Fibroblast of lung (primary cell): Measurements from ENCODE around the gene TSPAN3. TPM values are rescaled to one million over a fixed set of nuclear protein-coding genes. Genes with fewer than 3 reads are reported as not detected.

Experiments
- DNase-seq, 2 donors: peaks; one replicate each; pipeline versions ENCODE4 v3.0.0 to v3.0.0-alpha.2; 2010; ENCODE audit warnings: low read depth in 2 of 2
- H2AFZ ChIP-seq: 2 replicates; pipeline ENCODE4 v1.5.1; 2012; ENCODE audit warnings: low read length, control low read depth, inconsistent platforms
- H3K27ac ChIP-seq: 2 replicates; pipeline ENCODE4 v1.5.1; 2011; ENCODE audit warnings: low read length, control low read depth; ENCODE audit not compliant: insufficient read depth
- H3K27me3 ChIP-seq: 2 replicates; pipeline ENCODE4 v1.5.1; 2011; ENCODE audit warnings: mild to moderate bottlenecking, low read length; ENCODE audit not compliant: control insufficient read depth, insufficient read depth
- H3K36me3 ChIP-seq: 2 replicates; pipeline ENCODE4 v1.5.1; 2011; ENCODE audit warnings: low read length; ENCODE audit not compliant: control insufficient read depth, insufficient read depth
- H3K4me1 ChIP-seq: 2 replicates; pipeline ENCODE4 v1.5.1; 2011; ENCODE audit warnings: low read length; ENCODE audit not compliant: control insufficient read depth, insufficient read depth; ENCODE audit errors: extremely low read depth
- H3K4me2 ChIP-seq: 2 replicates; pipeline ENCODE4 v1.5.1; 2011; ENCODE audit warnings: low read length, control low read depth; ENCODE audit not compliant: insufficient read depth; ENCODE audit errors: extremely low read depth
- H3K4me3 ChIP-seq, 4 experiments: fragments of 200-600 bp in 1 of 4; sonication (generic) in 1 of 4; replicated peaks in 1 of 4; 2 replicates each; pipeline ENCODE4 v1.5.1; 2011 to 2016; ENCODE audit warnings: low read length in 4 of 4, low read depth in 3 of 4, mild to moderate bottlenecking in 3 of 4, control low read depth in 2 of 4, inconsistent platforms in 1 of 4, mixed read lengths in 1 of 4; ENCODE audit not compliant: insufficient read depth in 1 of 4; ENCODE audit errors: control extremely low read depth in 1 of 4
- H3K79me2 ChIP-seq: 2 replicates; pipeline ENCODE4 v1.5.1; 2012; ENCODE audit warnings: mild to moderate bottlenecking, low read length, inconsistent platforms; ENCODE audit not compliant: control insufficient read depth, insufficient read depth
- H3K9ac ChIP-seq: 2 replicates; pipeline ENCODE4 v1.5.1; 2011; ENCODE audit warnings: mild to moderate bottlenecking, low read length, control low read depth; ENCODE audit not compliant: insufficient read depth
- H3K9me3 ChIP-seq: 2 replicates; pipeline ENCODE4 v1.5.1; 2012; ENCODE audit warnings: low read depth, low read length; ENCODE audit not compliant: control insufficient read depth, insufficient read depth
- H4K20me1 ChIP-seq: 2 replicates; pipeline ENCODE4 v1.5.1; 2011; ENCODE audit warnings: low read length; ENCODE audit not compliant: control insufficient read depth, insufficient read depth; ENCODE audit errors: extremely low read depth
- CTCF ChIP-seq, 2 donors: IDR thresholded peaks in 1 of 2; conservative IDR thresholded peaks in 1 of 2; 1 replicate in 1 of 2; 2 replicates in 1 of 2; pipeline ENCODE4 v1.5.1; 2011 to 2012; ENCODE audit warnings: low read length in 2 of 2, control low read depth in 1 of 2, inconsistent platforms in 1 of 2, low read depth in 1 of 2, mild to moderate bottlenecking in 1 of 2
- EZH2 ChIP-seq: IDR thresholded peaks from 2 replicates; pipeline ENCODE4 v1.5.1; 2012; ENCODE audit warnings: low read length, control low read depth, mild to moderate bottlenecking; ENCODE audit errors: missing control alignments
- polyA plus RNA-seq, 2 donors: library from polyadenylated mRNA; depleted of rRNA in 1 of 2; stranded (reverse) in 1 of 2; unstranded in 1 of 2; fragments of >200 nt; gene quantifications; 2 replicates each; pipeline ENCODE4 v1.2.1, GENCODE V29; 2011 to 2012; ENCODE audit warnings: missing spikeins in 1 of 2
- total RNA-seq: library from RNA; depleted of rRNA; stranded (reverse); fragments of >200 nt; gene quantifications from 2 replicates; pipeline ENCODE4 v1.2.1, GENCODE V29; 2014

The TSPAN3 gene
- total and polyA plus RNA-seq, 2 donors (not counting 1 experiment from before 2014, with no cell fraction given): 225 to 472 TPM

- Histone ChIP-seq H3K36me3 (no peaks in the 10 kb centered on the region), H3K27me3 (no peaks in the 10 kb centered on the region), H3K79me2 (no peaks in the 10 kb centered on the region), H4K20me1 (no peaks in the 10 kb centered on the region), H3K4me2 (no peak overlapping the region), H3K4me1 (peaks cover 8% of the 10 kb centered on the region), H3K9ac (no peak overlapping the region), H3K4me3 (no peak overlapping the region), H2AFZ (no peak overlapping the region), H3K27ac (no peak overlapping the region), H3K9me3 (no peaks in the 10 kb centered on the region)
- DNase-seq: no peak
- TF ChIP-seq CTCF (conservative IDR thresholded peaks at IDR 0.05 in 1 of 2, IDR thresholded peaks at IDR 0.05 in 1 of 2; ENCODE audit: low read depth in 1 of 2, low read length in 2 of 2): no peak
- no peak for TF ChIP-seq EZH2
Measured at GRCh38 chr15:76994001-76994400, 76.9 kb downstream of the TSPAN3 start.

DNA sequence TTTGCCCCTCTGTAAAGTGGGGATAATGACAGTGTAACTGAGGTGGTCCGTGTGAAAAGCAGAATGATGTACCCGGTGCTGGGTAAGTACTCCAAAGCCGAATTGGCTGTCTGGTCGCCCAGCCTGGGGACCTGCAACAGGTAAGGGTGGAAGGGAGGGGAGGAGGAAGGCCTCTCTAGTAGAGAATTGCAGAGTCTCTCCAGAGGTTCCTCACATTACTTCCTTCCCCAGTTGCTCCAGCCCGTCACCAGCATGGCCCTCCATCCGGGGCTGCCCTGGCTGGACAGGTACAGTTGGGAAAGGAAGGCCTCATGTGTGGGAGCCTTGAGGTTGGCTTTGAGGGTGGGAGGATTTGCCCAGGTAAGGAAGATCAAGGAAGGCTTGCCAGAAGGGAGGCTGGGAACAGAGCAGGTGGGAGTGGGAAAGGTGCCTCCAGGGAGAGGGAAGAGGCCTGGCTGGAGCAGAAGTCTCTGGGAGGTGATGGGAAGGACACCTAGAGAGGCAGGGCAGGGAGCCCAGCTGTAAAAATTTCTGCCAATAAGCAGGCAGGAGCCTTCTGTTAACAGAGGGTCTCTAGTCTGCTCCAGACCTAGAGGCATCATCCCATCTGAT, 77.7 kb downstream of the TSPAN3 start:
- H3K9ac ChIP-seq: no peak overlapping the region
- no peaks in the 10 kb centered on the region for H3K36me3 ChIP-seq
- no peak overlapping the region for H2AFZ ChIP-seq
- DNase-seq: no peak
- H3K4me2 ChIP-seq: no peak overlapping the region
- no peak for TF ChIP-seq EZH2
- no peak for TF ChIP-seq CTCF (conservative IDR thresholded peaks at IDR 0.05 in 1 of 2, IDR thresholded peaks at IDR 0.05 in 1 of 2; ENCODE audit: low read depth in 1 of 2, low read length in 2 of 2)
- no peak overlapping the region for H3K4me3 ChIP-seq
- no peak overlapping the region for H3K27ac ChIP-seq
- no peaks in the 10 kb centered on the region for H4K20me1 ChIP-seq
- H3K79me2 ChIP-seq: no peaks in the 10 kb centered on the region
- H3K4me1 ChIP-seq: peaks cover 8% of the 10 kb centered on the region
- H3K9me3 ChIP-seq: no peaks in the 10 kb centered on the region
- H3K27me3 ChIP-seq: peaks cover 4% of the 10 kb centered on the region

DNA sequence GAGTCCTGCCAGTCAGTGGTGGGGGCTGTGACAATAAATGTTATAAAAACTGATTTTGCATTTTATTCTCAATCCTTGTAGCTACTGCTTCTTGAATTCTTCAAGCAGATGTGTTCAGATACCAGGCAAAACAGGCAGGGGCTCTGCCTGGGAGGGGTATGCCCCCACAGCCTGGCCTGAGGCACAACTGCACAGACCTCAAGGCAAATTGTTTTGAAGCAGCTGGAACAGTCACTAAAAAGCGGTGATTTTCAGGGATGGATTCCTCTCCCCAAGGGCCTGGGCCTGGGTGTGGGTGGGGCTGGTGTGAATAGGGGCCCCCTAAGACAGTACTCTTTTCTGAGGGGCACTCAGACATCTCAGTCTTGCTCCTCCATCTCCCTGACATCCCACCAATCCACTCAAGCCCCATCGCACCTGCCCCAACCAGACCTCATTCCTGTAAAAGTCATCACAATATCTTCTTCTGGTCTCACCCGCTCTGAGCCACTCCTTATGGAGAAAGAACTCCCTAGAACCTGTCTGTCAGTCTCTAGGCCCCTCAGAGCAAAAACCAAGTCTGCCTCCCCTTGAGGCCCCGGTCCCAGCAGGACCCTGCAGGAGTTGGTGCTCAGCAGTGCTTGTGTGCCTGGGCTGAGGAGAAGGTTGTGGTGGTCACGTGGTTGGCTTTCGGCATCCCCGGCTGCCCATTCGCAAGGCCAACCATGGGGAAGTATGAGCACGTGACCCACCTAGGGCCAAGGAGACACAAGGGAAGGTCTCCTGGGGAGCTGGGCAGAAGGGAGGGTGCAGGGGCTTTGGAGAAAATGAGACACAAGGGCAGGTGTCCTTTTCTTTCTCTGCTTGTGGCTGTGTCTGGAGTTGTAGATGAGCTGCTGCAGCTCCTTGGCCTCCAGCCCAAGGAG, 78.9 kb downstream of the TSPAN3 start:
- Histone ChIP-seq H3K79me2 (no peaks in the 10 kb centered on the region), H3K9me3 (no peaks in the 10 kb centered on the region), H3K27me3 (peaks cover 4% of the 10 kb centered on the region), H3K36me3 (no peaks in the 10 kb centered on the region), H2AFZ (no peak overlapping the region), H3K9ac (no peak overlapping the region), H3K4me2 (no peak overlapping the region), H3K4me1 (peaks cover 8% of the 10 kb centered on the region), H4K20me1 (no peaks in the 10 kb centered on the region), H3K4me3 (no peak overlapping the region), H3K27ac (no peak overlapping the region)
- no peak for DNase-seq
- TF ChIP-seq CTCF (conservative IDR thresholded peaks at IDR 0.05 in 1 of 2, IDR thresholded peaks at IDR 0.05 in 1 of 2; ENCODE audit: low read depth in 1 of 2, low read length in 2 of 2): no peak

Other genes starting within 250 kb of the TSPAN3 start
- gene SCAPER, start 165.8 kb downstream of the TSPAN3 start, total RNA-seq: 5.6 and 9.1 TPM in 2 replicates
- gene SCAPER, start 165.8 kb downstream of the TSPAN3 start, polyA plus RNA-seq: 1.7 and 2.3 TPM in 2 replicates
- 36.0 and 46.6 TPM in 2 replicates for gene RCN2, start 139.4 kb downstream of the TSPAN3 start, total RNA-seq
- gene RCN2, start 139.4 kb downstream of the TSPAN3 start, polyA plus RNA-seq: 89.6 and 106 TPM in 2 replicates
- 0.77 and 1.5 TPM in 2 replicates for gene PSTPIP1, start 76.0 kb downstream of the TSPAN3 start, total RNA-seq
- 0.56 and 0.79 TPM in 2 replicates for gene PSTPIP1, start 76.0 kb downstream of the TSPAN3 start, polyA plus RNA-seq